Measurements from ENCODE around the gene DNAJB1. TPM values are rescaled to one million over a fixed set of nuclear protein-coding genes. Genes with fewer than 3 reads are reported as not detected.

DNAJB1 gene
- total RNA-seq, 1 experiment from 2014 or later: 149 TPM

GRCh38 chr19:14494910-14495671 is 23.1 kb downstream of the DNAJB1 start:
- no peak for TF ChIP-seq SIN3A (IDR thresholded peaks at IDR 0.05; ENCODE audit: borderline replicate concordance, insufficient read depth, low read depth, low read length)
- no peak for TF ChIP-seq CTCF (IDR thresholded peaks at IDR 0.05)
- no peak for TF ChIP-seq TCF7L2 (IDR thresholded peaks at IDR 0.05; ENCODE audit: low read depth, low read length)
- no peak for TF ChIP-seq REST (IDR thresholded peaks at IDR 0.05; ENCODE audit: insufficient read depth in 1 of 2, low read depth in 2 of 2, low read length in 1 of 2)
- no peak for TF ChIP-seq POLR2AphosphoS5 (IDR thresholded peaks at IDR 0.05; ENCODE audit: low read depth, low read length)
- Histone ChIP-seq H3K9me3 (ENCODE audit: control insufficient read depth, insufficient read depth, low read depth, low read length) (no peaks in the 10 kb centered on the region), H3K27ac (ENCODE audit: low read length) (peak overlapping the region; percentile 88), H3K36me3 (ENCODE audit: control insufficient read depth, insufficient read depth, low read length) (no peaks in the 10 kb centered on the region), H3K4me3 (ENCODE audit: low read depth in 2 of 2, low read length in 2 of 2) (peak overlapping the region; percentile 66 to 82), H3K27me3 (ENCODE audit: control insufficient read depth, insufficient read depth, low read length) (no peaks in the 10 kb centered on the region), H3K4me1 (ENCODE audit: control insufficient read depth, insufficient read depth, low read length) (peaks cover 18% of the 10 kb centered on the region)
- intact Hi-C loops (cut with micrococcal nuclease; ENCODE audit: unreplicated experiment) (no loop called here), in situ Hi-C loops (cut with HindIII; ENCODE audit: low pct_unique_long_range_greater_than_20kb, low sequenced_read_pairs) (no loop called here)
- DNase-seq (ENCODE audit: low read depth, low spot score) (no peak), ATAC-seq (no peak)
- POLR2A ChIA-PET: no interaction called here
- CTCF ChIA-PET: interaction anchor here (2.4 kb wide), 1 partner anchor 11 kb away, joined by 10 read pairs; no protein-coding TSS in a partner anchor
- BruUV-seq (replicated peaks): no TSS peak

GRCh38 chr19:14494411-14494810 is 23.8 kb downstream of the DNAJB1 start:
- intact Hi-C loops (cut with micrococcal nuclease; ENCODE audit: unreplicated experiment): no loop called here
- ATAC-seq (no peak), DNase-seq (ENCODE audit: low read depth, low spot score) (no peak)
- no peaks in the 10 kb centered on the region for H3K9me3 ChIP-seq (ENCODE audit: control insufficient read depth, insufficient read depth, low read depth, low read length)
- H3K36me3 ChIP-seq (ENCODE audit: control insufficient read depth, insufficient read depth, low read length): no peaks in the 10 kb centered on the region
- POLR2A ChIA-PET: no interaction called here
- in situ Hi-C loops (cut with HindIII; ENCODE audit: low pct_unique_long_range_greater_than_20kb, low sequenced_read_pairs): no loop called here
- CTCF ChIA-PET: no interaction called here
- H3K27me3 ChIP-seq (ENCODE audit: control insufficient read depth, insufficient read depth, low read length): no peaks in the 10 kb centered on the region
- peak overlapping the region; percentile 66 to 82 for H3K4me3 ChIP-seq (ENCODE audit: low read depth in 2 of 2, low read length in 2 of 2)
- BruUV-seq (replicated peaks): no TSS peak
- no peak for TF ChIP-seq SIN3A (IDR thresholded peaks at IDR 0.05; ENCODE audit: borderline replicate concordance, insufficient read depth, low read depth, low read length)
- no peak for TF ChIP-seq CTCF (IDR thresholded peaks at IDR 0.05)
- no peak for TF ChIP-seq TCF7L2 (IDR thresholded peaks at IDR 0.05; ENCODE audit: low read depth, low read length)
- peak overlapping the region; percentile 70 for H3K27ac ChIP-seq (ENCODE audit: low read length)
- H3K4me1 ChIP-seq (ENCODE audit: control insufficient read depth, insufficient read depth, low read length): peaks cover 18% of the 10 kb centered on the region

All from Panc1 (cell line).